Endothelial cell of umbilical vein (primary cell): ENCODE results near the gene CIP2A. TPM values are rescaled to one million over a fixed set of nuclear protein-coding genes. Genes with fewer than 3 reads are reported as not detected.

Experiments used
- BruUV-seq: library from RNA; stranded (reverse); fragments of 400-500 nt; replicated peaks from 2 replicates; lab custom pipeline; 2021; lab: Mats Ljungman, UMichigan
- CTCF ChIA-PET: fragments of 300-600, 350-600 bp; sonication (Branson Sonifier 250); formaldehyde crosslinking; loops from one replicate; lab custom pipeline; 2021; ENCODE audit warnings: antibody characterized with exemption, inconsistent platforms; lab: Charles Lee
- POLR2A ChIA-PET: fragments of 300-600, 350-600 bp; sonication (Branson Sonifier 250); formaldehyde crosslinking; loops from one replicate; lab custom pipeline; 2021; ENCODE audit warnings: antibody characterized with exemption, inconsistent platforms; lab: Charles Lee
- DNase-seq: peaks from one replicate; pipeline ENCODE4 v3.0.0-alpha.2; 2011; ENCODE audit warnings: low read depth, low spot score
- FAIRE-seq: peaks from 2 replicates; lab custom pipeline; 2011; peaks lifted over from hg19 to GRCh38; lab: Jason Lieb, UNC
- H2AFZ ChIP-seq: 2 replicates; pipeline ENCODE4 v1.6.0; 2012; ENCODE audit warnings: low read depth, low read length, control low read depth, inconsistent platforms
- H3K27ac ChIP-seq: 2 replicates; pipeline ENCODE4 v1.5.1; 2011; ENCODE audit warnings: low read depth, mild to moderate bottlenecking, control low read depth, low read length, moderate library complexity; ENCODE audit not compliant: insufficient read depth
- H3K27me3 ChIP-seq, 2 experiments: 2 replicates each; pipeline versions ENCODE4 v1.6.0 to v1.6.1; 2011; ENCODE audit warnings: low read length in 2 of 2, mixed read lengths in 1 of 2; ENCODE audit not compliant: control insufficient read depth in 2 of 2, insufficient read depth in 2 of 2
- H3K36me3 ChIP-seq, 2 experiments: 2 replicates in 1 of 2; 3 replicates in 1 of 2; pipeline ENCODE4 v1.5.1; 2011; ENCODE audit warnings: low read length in 2 of 2, mild to moderate bottlenecking in 1 of 2, moderate library complexity in 1 of 2; ENCODE audit not compliant: control insufficient read depth in 2 of 2, insufficient read depth in 2 of 2; ENCODE audit errors: extremely low read depth in 1 of 2
- H3K4me1 ChIP-seq: 3 replicates; pipeline ENCODE4 v1.5.1; 2011; ENCODE audit warnings: mild to moderate bottlenecking, low read length; ENCODE audit not compliant: control insufficient read depth, insufficient read depth; ENCODE audit errors: extremely low read depth
- H3K4me2 ChIP-seq: 2 replicates; pipeline ENCODE4 v1.6.1; 2011; ENCODE audit warnings: low read length, control low read depth, mixed read lengths; ENCODE audit not compliant: insufficient read depth
- H3K4me3 ChIP-seq, 3 experiments: fragments of 200-600 bp in 1 of 3; sonication (generic), shearing (Covaris generic) in 1 of 3; replicated peaks in 1 of 3; 2 replicates each; pipeline ENCODE4 v1.5.1; 2011 to 2016; ENCODE audit warnings: control low read depth in 3 of 3, low read length in 3 of 3, mild to moderate bottlenecking in 2 of 3, inconsistent platforms in 1 of 3, low read depth in 1 of 3, moderate library complexity in 1 of 3; ENCODE audit not compliant: insufficient read depth in 1 of 3
- H3K79me2 ChIP-seq: 2 replicates; pipeline ENCODE4 v1.6.0; 2012; ENCODE audit warnings: low read length, inconsistent platforms; ENCODE audit not compliant: control insufficient read depth, insufficient read depth
- H3K9ac ChIP-seq: replicated peaks from 2 replicates; pipeline ENCODE3; 2011; ENCODE audit warnings: low read length, control low read depth; ENCODE audit not compliant: insufficient read depth; ENCODE audit errors: extremely low read depth
- H3K9me1 ChIP-seq: replicated peaks from 3 replicates; pipeline ENCODE4 v1.6.0; 2011; ENCODE audit warnings: mild to moderate bottlenecking, low read length; ENCODE audit not compliant: control insufficient read depth, insufficient read depth; ENCODE audit errors: extremely low read depth
- H3K9me3 ChIP-seq: replicated peaks from 2 replicates; pipeline ENCODE4 v1.5.1; 2012; ENCODE audit warnings: low read length, inconsistent platforms; ENCODE audit not compliant: control insufficient read depth, insufficient read depth
- H4K20me1 ChIP-seq: replicated peaks from 2 replicates; pipeline ENCODE3; 2011; ENCODE audit warnings: mild to moderate bottlenecking, low read length; ENCODE audit not compliant: control insufficient read depth, insufficient read depth; ENCODE audit errors: extremely low read depth
- CTCF ChIP-seq, 2 donors: IDR thresholded peaks; 1 replicate in 1 of 2; 2 replicates in 1 of 2; pipeline ENCODE4 v1.5.1; 2011; ENCODE audit warnings: low read length in 2 of 2, mild to moderate bottlenecking in 2 of 2, moderate library complexity in 2 of 2, control low read depth in 1 of 2, inconsistent platforms in 1 of 2, low read depth in 1 of 2; ENCODE audit not compliant: insufficient read depth in 1 of 2; ENCODE audit errors: extremely low read depth in 1 of 2
- EZH2 ChIP-seq: IDR thresholded peaks from 2 replicates; pipeline ENCODE4 v1.6.1; 2012; ENCODE audit warnings: borderline replicate concordance, low read depth, mild to moderate bottlenecking, moderate library complexity, low read length, inconsistent platforms; ENCODE audit not compliant: severe bottlenecking
- FOS ChIP-seq: IDR thresholded peaks from 2 replicates; pipeline ENCODE4 v1.6.1; 2011; ENCODE audit warnings: mild to moderate bottlenecking, low read length, moderate library complexity, borderline replicate concordance; ENCODE audit not compliant: insufficient read depth
- GATA2 ChIP-seq: IDR thresholded peaks from 2 replicates; pipeline ENCODE4 v1.7.0; 2011; ENCODE audit warnings: low read depth, mild to moderate bottlenecking, moderate library complexity, mixed read lengths, low read length; ENCODE audit not compliant: insufficient read length, insufficient read depth
- JUN ChIP-seq: IDR thresholded peaks from 2 replicates; pipeline ENCODE4 v1.6.1; 2011; ENCODE audit warnings: borderline replicate concordance, low read depth; ENCODE audit not compliant: insufficient read length, insufficient read depth
- MYC ChIP-seq: IDR thresholded peaks from one replicate; pipeline ENCODE4 v1.6.1; 2011; ENCODE audit warnings: mild to moderate bottlenecking, low read depth, low read length
- POLR2A ChIP-seq: IDR thresholded peaks from 2 replicates; pipeline ENCODE4 v1.6.1; 2012; ENCODE audit warnings: low read depth, mild to moderate bottlenecking, control low read depth, low read length
- POLR2AphosphoS5 ChIP-seq: IDR thresholded peaks from 2 replicates; pipeline ENCODE4 v1.6.1; 2012; ENCODE audit warnings: low read depth, mild to moderate bottlenecking, control low read depth, low read length, moderate library complexity; ENCODE audit not compliant: insufficient read depth
- dilution Hi-C: fragments of 300-500 bp; cut with MboI; formaldehyde crosslinking; loops from one replicate; pipeline ENCODE4 v1.15.0; 2019; ENCODE audit warnings: low sequenced_read_pairs; ENCODE audit not compliant: extremely low pct_ligation_motif_present
- intact Hi-C: fragments of 100-400 bp; cut with micrococcal nuclease; formaldehyde crosslinking; loops from one replicate; pipeline ENCODE4 v1.10.0; 2022
- polyA plus RNA-seq, 4 experiments: library from polyadenylated mRNA; depleted of rRNA in 3 of 4; stranded (reverse) in 3 of 4; unstranded in 1 of 4; fragments of >200 nt; gene quantifications; 2 replicates each; pipeline versions ENCODE4 v1.2.1 to v1.2.3, GENCODE V29; 2011 to 2012; ENCODE audit warnings: missing spikeins in 1 of 4
- total RNA-seq: library from RNA; stranded (reverse); gene quantifications from 2 replicates; pipeline ENCODE4 v1.2.3, GENCODE V29; 2021
- TF ChIP-seq, protein P1 (sequence below): IDR thresholded peaks from 2 replicates; pipeline ENCODE4 v1.6.1; 2011; ENCODE audit not compliant: insufficient read depth, insufficient read length

Gene CIP2A
- total and polyA plus RNA-seq, 2 donors (not counting 3 experiments of a cell fraction or from before 2014, with no cell fraction given) = 9.4 to 33.7 TPM

GRCh38 chr3:108509263-108509662, 80.0 kb downstream of the CIP2A start:
- Histone ChIP-seq H3K27me3 (peaks cover 0 to 2% of the 10 kb centered on the region in 2 experiments), H4K20me1 (no peaks in the 10 kb centered on the region), H3K9ac (no peak overlapping the region), H3K79me2 (no peaks in the 10 kb centered on the region), H3K4me2 (no peak overlapping the region), H3K9me3 (no peaks in the 10 kb centered on the region), H3K4me1 (no peaks in the 10 kb centered on the region), H3K9me1 (no peaks in the 10 kb centered on the region), H3K36me3 (no peaks in the 10 kb centered on the region), H3K4me3 (no peak overlapping the region), H2AFZ (no peak overlapping the region), H3K27ac (no peak overlapping the region)
- ChIA-PET POLR2A (no interaction called here), CTCF (no interaction called here)
- DNase-seq (no peak), FAIRE-seq (no peak)
- dilution Hi-C loops = no loop called here
- BruUV-seq = no TSS peak
- TF ChIP-seq JUN (no peak), GATA2 (no peak), EZH2 (no peak), CTCF (IDR thresholded peaks at IDR 0.05; ENCODE audit: extremely low read depth in 1 of 2, insufficient read depth in 1 of 2, low read depth in 1 of 2, low read length in 2 of 2) (no peak), POLR2AphosphoS5 (no peak), FOS (no peak), MYC (no peak), POLR2A (no peak)
- TF ChIP-seq, protein P1, sequence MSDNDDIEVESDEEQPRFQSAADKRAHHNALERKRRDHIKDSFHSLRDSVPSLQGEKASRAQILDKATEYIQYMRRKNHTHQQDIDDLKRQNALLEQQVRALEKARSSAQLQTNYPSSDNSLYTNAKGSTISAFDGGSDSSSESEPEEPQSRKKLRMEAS = no peak
- intact Hi-C loops = no loop called here
